Measurements from ENCODE around the gene PRKCA.

DNA sequence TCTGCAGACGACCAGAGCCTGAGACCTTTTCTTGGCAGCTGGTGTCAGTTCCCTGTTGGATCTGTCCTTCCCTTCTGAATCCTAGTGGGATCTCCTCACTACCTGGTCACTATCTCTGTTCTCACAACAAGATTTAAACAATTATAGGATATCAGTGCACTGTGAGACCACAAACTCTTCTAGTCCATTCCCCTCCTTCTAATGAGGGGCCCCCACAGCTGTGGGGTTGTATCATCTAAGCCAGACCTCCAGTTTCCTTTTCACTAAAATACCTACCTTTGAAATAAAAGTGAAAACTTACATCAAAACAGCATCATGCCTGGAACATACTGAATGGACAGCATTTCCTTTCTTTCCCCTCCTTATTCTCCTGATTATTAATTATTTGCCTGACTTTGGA is 233.2 kb downstream of the PRKCA start:
- TF ChIP-seq, protein P1, sequence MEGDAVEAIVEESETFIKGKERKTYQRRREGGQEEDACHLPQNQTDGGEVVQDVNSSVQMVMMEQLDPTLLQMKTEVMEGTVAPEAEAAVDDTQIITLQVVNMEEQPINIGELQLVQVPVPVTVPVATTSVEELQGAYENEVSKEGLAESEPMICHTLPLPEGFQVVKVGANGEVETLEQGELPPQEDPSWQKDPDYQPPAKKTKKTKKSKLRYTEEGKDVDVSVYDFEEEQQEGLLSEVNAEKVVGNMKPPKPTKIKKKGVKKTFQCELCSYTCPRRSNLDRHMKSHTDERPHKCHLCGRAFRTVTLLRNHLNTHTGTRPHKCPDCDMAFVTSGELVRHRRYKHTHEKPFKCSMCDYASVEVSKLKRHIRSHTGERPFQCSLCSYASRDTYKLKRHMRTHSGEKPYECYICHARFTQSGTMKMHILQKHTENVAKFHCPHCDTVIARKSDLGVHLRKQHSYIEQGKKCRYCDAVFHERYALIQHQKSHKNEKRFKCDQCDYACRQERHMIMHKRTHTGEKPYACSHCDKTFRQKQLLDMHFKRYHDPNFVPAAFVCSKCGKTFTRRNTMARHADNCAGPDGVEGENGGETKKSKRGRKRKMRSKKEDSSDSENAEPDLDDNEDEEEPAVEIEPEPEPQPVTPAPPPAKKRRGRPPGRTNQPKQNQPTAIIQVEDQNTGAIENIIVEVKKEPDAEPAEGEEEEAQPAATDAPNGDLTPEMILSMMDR (IDR thresholded peaks at IDR 0.05): no peak
- no peak for TF ChIP-seq POLR2A (IDR thresholded peaks at IDR 0.05)

Measured in vagina (tissue), 2 donors.